ENCODE data around the gene LMX1A. TPM values are rescaled to one million over a fixed set of nuclear protein-coding genes. Genes with fewer than 3 reads are reported as not detected.

LMX1A gene
- polyA plus RNA-seq, 1 donor from 2014 or later = 0.47 TPM

- Histone ChIP-seq H3K4me3 (ENCODE audit: low read length) (no peak overlapping the region), H3F3A (ENCODE audit: insufficient read depth, low read length, poor library complexity, severe bottlenecking) (no peaks in the 10 kb centered on the region), H3K36me3 (ENCODE audit: insufficient read depth, low read length) (no peaks in the 10 kb centered on the region), H3K9me2 (ENCODE audit: insufficient read depth, low read length) (no peaks in the 10 kb centered on the region), H3K79me2 (replicated peaks; ENCODE audit: insufficient read depth, low read length) (no peaks in the 10 kb centered on the region), H2AFZ (ENCODE audit: low read depth, low read length) (no peak overlapping the region), H3K27ac (ENCODE audit: low read length) (no peak overlapping the region), H3K9me3 (ENCODE audit: low read length) (no peaks in the 10 kb centered on the region), H4K20me1 (ENCODE audit: insufficient read depth) (no peaks in the 10 kb centered on the region), H3K4me2 (ENCODE audit: low read length) (no peak overlapping the region), H3K27me3 (ENCODE audit: insufficient read depth, low read depth, low read length) (no peaks in the 10 kb centered on the region), H3K9ac (ENCODE audit: low read length) (no peak overlapping the region)
- TF ChIP-seq TAF1 (IDR thresholded peaks at IDR 0.05; ENCODE audit: low read depth) (no peak), EZH2 (IDR thresholded peaks at IDR 0.05; ENCODE audit: borderline replicate concordance, insufficient read depth, low read length, poor library complexity, severe bottlenecking) (no peak), REST (IDR thresholded peaks at IDR 0.05; ENCODE audit: borderline replicate concordance) (no peak), POLR2AphosphoS5 (IDR thresholded peaks at IDR 0.05) (no peak), RAD21 (conservative IDR thresholded peaks at IDR 0.05) (no peak), SMC3 (conservative IDR thresholded peaks at IDR 0.05; ENCODE audit: poor library complexity) (no peak), MXI1 (conservative IDR thresholded peaks at IDR 0.05; ENCODE audit: poor library complexity, severe bottlenecking) (no peak), EP300 (conservative IDR thresholded peaks at IDR 0.05; ENCODE audit: poor library complexity, severe bottlenecking) (no peak)
- TF ChIP-seq, protein P1, sequence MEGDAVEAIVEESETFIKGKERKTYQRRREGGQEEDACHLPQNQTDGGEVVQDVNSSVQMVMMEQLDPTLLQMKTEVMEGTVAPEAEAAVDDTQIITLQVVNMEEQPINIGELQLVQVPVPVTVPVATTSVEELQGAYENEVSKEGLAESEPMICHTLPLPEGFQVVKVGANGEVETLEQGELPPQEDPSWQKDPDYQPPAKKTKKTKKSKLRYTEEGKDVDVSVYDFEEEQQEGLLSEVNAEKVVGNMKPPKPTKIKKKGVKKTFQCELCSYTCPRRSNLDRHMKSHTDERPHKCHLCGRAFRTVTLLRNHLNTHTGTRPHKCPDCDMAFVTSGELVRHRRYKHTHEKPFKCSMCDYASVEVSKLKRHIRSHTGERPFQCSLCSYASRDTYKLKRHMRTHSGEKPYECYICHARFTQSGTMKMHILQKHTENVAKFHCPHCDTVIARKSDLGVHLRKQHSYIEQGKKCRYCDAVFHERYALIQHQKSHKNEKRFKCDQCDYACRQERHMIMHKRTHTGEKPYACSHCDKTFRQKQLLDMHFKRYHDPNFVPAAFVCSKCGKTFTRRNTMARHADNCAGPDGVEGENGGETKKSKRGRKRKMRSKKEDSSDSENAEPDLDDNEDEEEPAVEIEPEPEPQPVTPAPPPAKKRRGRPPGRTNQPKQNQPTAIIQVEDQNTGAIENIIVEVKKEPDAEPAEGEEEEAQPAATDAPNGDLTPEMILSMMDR (IDR thresholded peaks at IDR 0.05; ENCODE audit: poor library complexity, severe bottlenecking) = no peak
These were observed 46.1 kb upstream of the LMX1A start for GRCh38 chr1:165402517-165403111.

DNA sequence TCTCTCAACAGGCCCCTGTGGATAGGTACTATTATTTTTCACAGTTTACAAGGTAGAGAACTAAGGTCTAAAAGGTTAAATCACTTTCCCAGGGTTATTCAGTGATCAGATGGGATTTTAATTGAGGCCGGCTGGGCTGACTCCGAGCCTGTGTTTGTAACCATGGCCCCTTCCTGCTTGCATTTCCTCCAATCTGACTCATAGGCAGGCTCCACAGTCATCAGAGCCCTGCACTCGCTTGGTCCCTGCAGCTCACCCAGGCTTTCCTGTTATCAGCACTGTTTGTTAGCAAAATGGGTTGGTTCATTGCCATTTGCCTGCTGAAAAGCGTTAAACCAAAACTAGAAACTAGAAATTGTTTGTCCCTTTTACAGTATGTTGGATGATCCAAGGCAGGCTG is 41.4 kb upstream of the LMX1A start:
- Histone ChIP-seq H3K36me3 (ENCODE audit: insufficient read depth, low read length) (no peaks in the 10 kb centered on the region), H2AFZ (ENCODE audit: low read depth, low read length) (no peak overlapping the region), H3F3A (ENCODE audit: insufficient read depth, low read length, poor library complexity, severe bottlenecking) (no peaks in the 10 kb centered on the region), H3K27ac (ENCODE audit: low read length) (no peak overlapping the region), H3K4me3 (ENCODE audit: low read length) (no peak overlapping the region), H3K79me2 (replicated peaks; ENCODE audit: insufficient read depth, low read length) (no peaks in the 10 kb centered on the region), H3K27me3 (ENCODE audit: insufficient read depth, low read depth, low read length) (no peaks in the 10 kb centered on the region), H4K20me1 (ENCODE audit: insufficient read depth) (no peaks in the 10 kb centered on the region), H3K9me3 (ENCODE audit: low read length) (no peaks in the 10 kb centered on the region), H3K4me2 (ENCODE audit: low read length) (no peak overlapping the region), H3K9ac (ENCODE audit: low read length) (no peak overlapping the region), H3K9me2 (ENCODE audit: insufficient read depth, low read length) (no peaks in the 10 kb centered on the region)
- TF ChIP-seq SMC3 (conservative IDR thresholded peaks at IDR 0.05; ENCODE audit: poor library complexity) (no peak), EZH2 (IDR thresholded peaks at IDR 0.05; ENCODE audit: borderline replicate concordance, insufficient read depth, low read length, poor library complexity, severe bottlenecking) (no peak), POLR2AphosphoS5 (IDR thresholded peaks at IDR 0.05) (no peak)

Data from neural cell (in vitro differentiated cells).